MM.1S (cell line): Measurements from ENCODE around the gene ARL4A.

Experiments used
- CTCF ChIP-seq: fragments of 300-600 bp; sonication (generic); IDR thresholded peaks from 2 replicates; pipeline ENCODE4 v1.5.1; 2016; ENCODE audit warnings: antibody characterized with exemption, low read length, mixed read lengths
- EZH2 ChIP-seq: fragments of 300-600 bp; sonication (generic); optimal IDR thresholded peaks from 2 replicates; pipeline ENCODE3; 2017; ENCODE audit warnings: low read depth, mild to moderate bottlenecking, antibody characterized with exemption, low read length, mixed read lengths

DNA sequence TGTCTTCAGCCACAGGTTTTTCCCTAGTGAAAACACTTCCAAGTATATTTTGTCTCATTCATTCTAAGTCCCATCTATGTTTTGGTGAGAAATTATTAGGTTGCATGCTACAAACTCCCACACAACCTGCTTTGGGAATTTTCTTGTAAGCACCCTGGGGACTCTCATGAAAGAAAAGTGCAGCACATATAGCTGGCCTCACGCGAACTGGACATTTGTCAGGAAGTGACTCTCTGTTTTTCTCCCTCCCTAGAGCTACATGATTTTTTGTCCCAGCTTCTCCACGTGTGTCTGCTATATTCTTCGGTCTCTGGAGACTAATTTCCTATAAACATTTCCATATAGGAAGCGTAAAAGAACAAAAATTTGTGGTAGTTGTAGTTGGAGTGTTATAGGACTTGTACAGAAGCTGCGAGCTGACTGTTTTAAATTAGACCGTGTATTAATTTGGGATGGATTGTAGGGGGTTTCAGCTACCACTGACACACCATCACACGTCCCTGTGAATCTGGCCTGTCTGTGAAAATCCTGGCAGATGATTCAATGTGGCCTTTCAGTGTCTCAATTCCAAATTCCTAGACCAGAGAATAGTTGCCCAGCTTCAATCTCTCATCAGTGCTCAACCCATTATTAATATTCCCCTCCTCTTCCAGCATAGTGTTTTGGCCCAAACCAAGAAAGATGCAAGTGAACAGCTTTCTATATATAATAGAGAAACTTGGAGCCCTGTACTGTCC lies 40.2 kb downstream of the ARL4A start:
- no peak for TF ChIP-seq EZH2
- TF ChIP-seq CTCF, result no peak
